ENCODE results near the gene SPTY2D1.
"Not testable (repeated sequence)": the region's sequence is repeated elsewhere in the genome, so short reads cannot be mapped to it uniquely, and the experiment has no call there.

The SPTY2D1 gene

GRCh38 chr11:18617688-18618341 is 16.3 kb downstream of the SPTY2D1 start:
- DNase-seq: peak; percentile 73

GRCh38 chr11:18615628-18616392 is 18.3 kb downstream of the SPTY2D1 start:
- DNase-seq: peak; percentile 85

- DNase-seq: no peak
Observed at GRCh38 chr11:18614667-18615066, 19.5 kb downstream of the SPTY2D1 start.

GRCh38 chr11:18612394-18612793 is 21.7 kb downstream of the SPTY2D1 start:
- DNase-seq: no peak

DNA sequence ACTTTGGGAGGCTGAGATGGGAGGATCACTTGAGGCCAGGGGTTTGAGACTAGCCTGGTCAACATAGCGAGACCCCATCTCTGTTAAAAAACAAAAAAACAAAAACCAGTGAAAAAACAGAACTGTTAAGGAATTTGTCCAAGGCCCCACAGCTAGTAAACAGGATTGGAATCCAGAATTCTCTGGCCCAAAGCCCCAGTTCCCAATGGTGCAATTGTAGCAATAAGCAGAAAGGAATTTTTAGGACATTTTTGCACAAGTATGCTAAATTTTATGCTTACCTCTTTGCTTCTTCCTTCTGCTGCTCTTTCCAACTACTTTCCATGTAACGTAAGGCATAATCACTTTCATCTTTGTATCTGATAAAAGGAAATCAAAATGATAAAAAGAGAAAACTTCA is 22.9 kb downstream of the SPTY2D1 start:
- no peak for DNase-seq

- DNase-seq: peak; percentile 19
Observed at GRCh38 chr11:18608376-18608775, 25.8 kb downstream of the SPTY2D1 start.

DNA sequence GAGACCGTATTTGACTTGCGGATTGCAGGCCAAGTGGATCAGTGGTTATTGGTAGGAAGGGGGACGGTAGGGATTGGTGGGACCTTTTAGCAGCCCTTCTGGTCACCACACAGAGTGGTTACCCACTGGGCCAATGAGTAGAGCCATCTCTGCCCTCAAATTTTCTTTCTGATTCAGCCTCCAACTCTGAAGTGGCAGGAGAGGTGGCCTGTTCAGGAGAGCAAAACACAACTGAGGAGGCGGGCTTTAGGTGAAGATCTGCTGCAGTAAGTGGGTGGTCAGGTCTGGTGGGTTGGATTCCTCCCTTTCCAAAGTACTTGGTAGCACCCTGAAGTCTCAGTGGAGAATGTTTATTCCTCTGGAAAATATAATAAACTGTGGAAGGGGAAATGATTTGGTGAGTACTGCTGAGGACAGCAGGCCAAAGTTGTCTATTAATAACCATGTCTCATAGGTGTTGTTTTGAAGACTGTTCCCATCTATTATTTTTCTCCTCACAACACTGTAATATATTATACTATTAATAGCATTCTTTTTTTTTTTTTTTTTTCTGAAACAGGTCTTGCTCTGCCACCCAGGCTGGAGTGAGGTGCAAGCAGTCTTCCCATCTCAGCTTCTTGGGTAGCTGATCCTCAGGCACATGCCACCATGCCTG is 33.1 kb downstream of the SPTY2D1 start:
- DNase-seq: no peak

DNA sequence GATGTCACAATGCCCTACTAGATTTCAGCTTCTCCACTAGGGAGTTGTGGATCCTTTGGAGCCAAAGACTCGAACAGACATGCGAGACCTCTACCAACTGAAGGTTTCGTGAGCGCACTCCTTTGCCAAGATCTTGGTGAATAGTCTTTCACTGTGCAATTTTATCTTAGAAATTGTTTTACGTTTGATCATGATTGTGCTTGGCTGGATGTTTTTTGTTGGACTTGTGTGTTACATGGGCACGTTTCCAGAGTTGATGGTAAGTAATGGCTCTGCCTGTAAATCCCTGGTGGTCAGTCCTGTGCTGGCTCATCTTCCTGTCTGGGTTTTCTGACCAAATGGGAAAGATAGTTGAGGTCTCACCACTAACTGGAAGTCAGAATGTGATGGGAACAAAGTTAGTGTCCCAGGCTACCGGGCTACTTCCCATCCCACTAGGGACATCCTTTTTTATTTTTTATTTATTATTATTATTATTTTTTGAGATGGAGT is 34.4 kb downstream of the SPTY2D1 start, which contains the start of gene MISFA:
Gene MISFA, plus strand, starts transcription at position 51 of the 492 bp plus-strand sequence. Its CDS starts 140 bp downstream, at position 191.
- no peak for DNase-seq

DNA sequence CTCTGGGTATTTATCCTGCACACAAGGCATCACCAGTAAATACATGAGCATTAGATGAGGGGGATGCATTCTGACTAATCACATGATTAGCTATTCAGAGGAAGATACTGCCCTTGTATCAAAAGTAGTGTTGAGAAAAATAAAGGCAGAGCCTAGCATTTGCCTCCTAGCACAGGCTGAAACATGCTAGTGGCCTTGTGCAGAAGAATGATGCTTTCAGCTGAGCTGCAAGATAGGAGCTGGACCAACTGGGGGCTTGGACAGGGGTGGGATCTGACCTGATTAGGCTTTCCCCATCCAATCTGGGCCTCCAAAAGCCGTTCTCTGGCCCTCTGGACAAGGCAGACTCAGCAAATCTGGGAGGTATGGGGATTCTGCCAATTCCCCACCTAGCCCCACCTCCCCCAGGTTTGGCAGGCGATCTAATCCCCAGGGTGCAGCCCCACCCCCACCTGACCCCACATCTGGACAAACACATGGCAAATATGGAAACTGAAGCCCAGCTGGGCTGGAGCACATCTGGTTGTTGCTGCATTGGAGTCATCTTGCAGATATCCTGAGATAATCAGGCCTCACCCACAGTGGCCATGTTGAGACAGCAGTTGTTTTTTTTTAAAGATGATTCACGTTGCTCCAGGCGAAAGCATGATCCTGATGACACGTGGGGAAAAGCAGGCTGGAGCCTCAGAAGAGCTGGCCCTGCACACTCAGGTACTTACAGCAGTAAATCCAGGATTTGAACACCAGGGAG is 39.0 kb downstream of the SPTY2D1 start:
- no peak for DNase-seq

GRCh38 chr11:18594088-18594487 is 40.1 kb downstream of the SPTY2D1 start:
- not testable (repeated sequence) for DNase-seq

DNA sequence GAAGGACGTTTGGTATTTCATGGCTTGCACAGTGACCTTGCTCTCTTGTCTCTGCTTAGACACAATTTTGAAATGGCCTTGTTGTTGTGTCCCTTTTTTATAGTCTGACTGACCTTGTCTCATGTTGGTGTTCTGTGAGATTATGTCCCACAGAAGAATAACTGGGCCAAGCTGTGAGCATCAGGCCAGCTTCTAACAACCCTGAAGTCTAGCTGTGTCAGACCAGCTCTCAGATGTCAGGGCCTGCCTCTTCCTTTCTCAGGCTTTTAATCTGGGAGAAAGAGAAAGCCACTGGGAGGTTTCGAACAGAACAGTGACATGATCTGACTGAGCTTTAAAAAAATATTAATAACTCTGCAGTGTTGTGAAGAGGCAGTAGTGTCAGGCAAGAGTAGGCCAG is 43.6 kb downstream of the SPTY2D1 start:
- no peak for DNase-seq

DNA sequence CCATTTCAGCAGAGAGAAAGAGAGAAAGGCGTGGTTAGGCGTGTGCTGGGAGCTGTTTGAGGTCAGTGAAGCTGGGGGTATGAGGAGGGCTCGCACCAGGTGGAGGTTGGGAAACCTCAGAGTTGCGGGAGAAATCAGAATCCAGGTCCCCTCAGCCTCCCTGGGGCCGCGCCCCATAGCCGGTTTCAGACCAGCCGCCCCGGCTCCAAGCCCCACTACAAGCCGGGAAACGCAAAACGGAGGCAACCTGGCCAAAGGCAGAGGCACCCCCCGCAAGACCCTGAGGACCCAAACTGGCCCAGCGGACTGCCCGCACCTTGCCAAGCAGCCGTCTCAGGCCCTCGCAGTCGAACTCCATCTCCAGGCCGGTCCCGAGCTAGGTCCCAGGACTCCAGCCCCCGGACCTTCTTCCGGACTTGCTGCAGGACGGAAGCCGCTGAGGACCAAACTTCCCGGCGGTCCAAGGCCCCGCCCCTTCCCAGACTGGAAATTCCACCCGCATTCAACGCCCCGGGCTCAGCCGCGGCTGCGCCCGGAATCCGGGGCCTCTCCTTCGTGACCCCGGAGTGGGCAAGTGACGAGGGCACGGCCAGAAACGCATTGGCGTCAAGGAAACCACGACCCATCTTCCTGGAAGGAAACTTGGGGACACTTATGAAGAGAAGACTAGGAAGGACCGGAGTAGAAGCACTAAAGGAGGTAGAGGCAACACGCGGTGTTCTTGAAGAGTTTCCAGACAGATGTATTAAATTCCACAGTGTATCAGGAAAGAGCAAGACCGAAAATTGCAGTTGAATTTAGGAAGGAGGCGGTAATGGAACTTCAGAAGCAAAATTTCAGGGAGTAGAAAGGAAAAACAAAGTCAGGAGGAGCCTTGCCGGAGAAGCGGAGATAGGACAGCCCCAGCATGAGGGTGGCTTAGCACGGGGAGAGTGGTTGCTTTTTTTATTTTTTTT is 45.6 kb downstream of the SPTY2D1 start, which contains the start of gene UEVLD:
Gene UEVLD, minus strand, starts transcription at position 438 of the 956 bp plus-strand sequence. Its CDS starts 80 bp downstream, at position 358.
- DNase-seq: peak; percentile 88

DNA sequence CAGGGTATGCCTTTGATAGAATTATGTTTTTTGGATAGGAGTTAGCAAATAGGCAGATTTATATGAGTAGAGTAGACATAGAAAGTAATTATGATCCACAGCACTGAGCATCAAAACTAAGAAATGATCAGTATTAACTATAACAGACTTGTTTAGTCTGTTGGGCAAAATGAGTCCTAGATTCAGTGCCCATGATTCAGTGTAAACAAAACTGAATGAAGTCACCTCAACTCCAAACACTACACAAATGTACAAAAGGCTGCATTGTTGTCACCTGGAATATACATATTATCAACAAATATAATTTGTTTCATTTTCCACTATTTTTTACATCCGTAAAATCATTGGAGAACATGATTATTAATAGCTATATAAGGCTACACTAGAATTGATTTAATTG is 52.3 kb downstream of the SPTY2D1 start:
- DNase-seq: no peak

GRCh38 chr11:18580113-18580766 is 53.9 kb downstream of the SPTY2D1 start:
- DNase-seq: no peak

DNA sequence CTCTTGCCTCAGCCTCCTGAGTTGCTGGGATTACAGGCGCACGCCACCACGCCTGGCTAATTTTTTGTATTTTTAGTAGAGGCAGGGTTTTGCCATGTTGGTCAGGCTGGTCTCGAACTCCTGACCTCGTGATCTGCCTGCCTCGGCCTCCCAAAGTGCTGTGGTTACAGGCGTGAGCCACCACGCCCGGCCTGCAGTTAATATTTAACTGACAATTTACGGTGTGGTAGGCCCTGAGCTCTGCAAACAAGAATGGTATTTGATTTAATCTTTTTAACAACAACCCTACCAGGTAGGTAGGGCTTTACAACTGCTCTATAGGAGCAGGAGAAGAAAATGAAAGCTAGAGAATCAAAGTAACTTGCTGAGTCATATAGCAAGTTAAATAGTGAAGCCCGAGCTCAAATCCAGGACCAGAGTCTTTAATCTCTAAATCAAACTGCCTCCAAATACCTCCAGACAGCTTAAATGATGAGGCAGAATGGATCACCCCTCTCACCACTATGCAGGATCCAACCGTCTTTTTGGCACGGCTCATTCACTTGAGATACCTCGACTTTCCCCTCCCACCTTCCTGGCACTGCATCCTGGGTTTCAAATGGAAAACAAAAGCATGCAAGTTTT is 55.1 kb downstream of the SPTY2D1 start:
- DNase-seq: peak; percentile 42

DNA sequence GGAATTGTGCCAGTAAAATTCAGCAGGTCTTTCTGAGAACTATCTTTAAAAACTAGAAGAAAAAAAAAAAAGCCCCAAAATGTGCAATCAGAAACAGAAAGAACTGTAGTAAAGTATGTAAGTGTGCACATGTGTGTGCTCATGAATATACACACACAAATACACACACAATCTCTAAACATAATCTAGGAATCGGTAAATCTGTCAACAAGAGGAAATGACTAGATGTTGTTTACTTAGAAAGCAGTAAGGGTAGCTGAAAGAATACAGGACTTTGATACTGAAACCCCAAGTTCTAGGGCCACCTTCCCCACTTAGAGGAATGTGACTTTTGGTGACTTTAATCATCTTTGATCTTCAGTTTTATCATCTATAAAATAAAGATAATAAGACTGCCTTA is 58.8 kb downstream of the SPTY2D1 start:
- no peak for DNase-seq

DNA sequence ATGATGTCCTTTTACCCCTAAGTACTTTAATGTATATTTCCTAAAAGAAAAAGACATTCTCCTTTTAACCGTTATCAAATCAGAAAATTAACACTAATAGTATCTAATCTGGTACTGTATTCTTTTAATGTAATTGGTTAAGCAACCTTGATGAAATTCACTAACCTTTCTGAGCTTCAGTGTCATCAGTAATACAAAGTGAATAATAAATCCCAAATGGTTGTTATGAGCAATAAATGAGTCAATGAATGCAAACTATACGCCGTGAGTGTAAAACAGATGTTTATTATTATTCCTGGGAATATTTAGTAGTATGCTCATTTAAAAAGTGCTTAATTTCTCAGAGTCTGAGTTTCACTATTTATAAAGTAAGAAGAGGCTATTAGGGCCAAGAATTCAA is 67.1 kb downstream of the SPTY2D1 start:
- no peak for DNase-seq

DNA sequence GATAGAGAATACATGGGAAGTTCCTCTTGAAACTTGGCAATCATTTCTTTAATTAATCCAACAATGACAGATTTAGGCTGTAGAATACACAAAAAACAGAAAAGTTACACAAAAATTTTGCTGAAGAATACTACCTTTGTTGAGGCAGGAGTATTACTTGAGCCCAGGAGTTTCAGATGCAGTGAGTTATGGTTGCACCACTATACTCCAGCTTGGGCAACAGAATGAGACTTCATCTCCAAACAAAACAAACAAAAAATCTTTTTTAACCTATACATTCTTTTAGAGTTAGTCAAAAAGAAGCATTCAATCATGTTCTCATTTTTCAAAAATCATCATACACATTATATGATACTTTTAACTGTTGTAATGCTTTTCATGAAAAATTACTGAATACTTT is 67.7 kb downstream of the SPTY2D1 start:
- DNase-seq: no peak

DNA sequence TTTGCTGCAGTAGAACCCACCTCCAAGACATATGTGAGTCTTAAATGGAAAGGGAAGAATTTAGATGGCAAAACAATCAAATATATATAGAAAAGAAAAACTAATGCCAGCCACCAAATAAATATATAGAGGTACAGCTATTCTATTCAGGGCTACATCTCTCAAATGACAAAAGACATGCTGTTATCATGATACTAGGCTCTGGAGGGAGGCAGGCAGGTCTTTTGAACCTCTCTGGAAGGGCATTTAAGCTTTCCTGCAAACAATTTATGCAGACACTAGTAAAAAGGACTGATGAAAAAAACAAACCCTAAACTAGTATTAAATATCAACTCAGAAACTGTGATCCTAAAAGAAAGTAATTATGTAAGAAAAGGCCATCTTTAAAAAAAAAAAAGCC is 70.0 kb downstream of the SPTY2D1 start:
- DNase-seq: no peak

DNA sequence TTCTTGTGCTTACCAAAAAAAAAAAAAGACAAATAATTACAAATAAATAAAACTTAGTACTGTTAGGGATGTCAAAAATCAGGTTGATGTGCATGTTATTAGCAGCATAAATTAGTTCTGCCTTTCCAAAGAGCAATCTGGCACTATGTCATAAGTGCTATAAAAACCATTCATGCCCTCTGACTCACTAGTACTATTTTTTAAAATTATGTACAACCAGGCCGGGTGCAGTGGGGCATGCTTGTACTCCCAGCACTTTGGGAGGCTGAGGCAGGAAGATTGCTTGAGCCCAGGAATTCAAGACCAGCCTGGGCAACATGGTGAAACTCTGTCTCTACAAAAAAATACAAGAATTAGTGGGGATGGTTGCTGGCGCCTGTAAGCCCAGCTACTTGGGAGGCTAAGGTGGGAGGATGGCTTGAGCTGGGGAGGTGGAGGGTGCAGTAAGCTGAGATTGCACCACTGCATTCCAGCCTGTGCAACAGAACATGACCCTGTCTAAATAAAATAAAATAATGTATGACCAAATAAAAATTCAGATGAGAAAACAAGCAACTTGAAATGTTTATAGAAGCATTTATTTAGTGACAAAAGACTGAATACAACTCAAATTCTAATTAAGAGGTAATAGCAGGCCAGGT is 70.9 kb downstream of the SPTY2D1 start:
- no peak for DNase-seq
